Prostate gland (tissue), 2 donors: ENCODE data around the gene VILL. TPM values are rescaled to one million over a fixed set of nuclear protein-coding genes. Genes with fewer than 3 reads are reported as not detected.
A peak's percentile ranks its signal among the peaks of the same experiment; 100 is the strongest.
"Not testable (repeated sequence)": the region's sequence is repeated elsewhere in the genome, so short reads cannot be mapped to it uniquely, and the experiment has no call there.

Experiments
- DNase-seq: peaks from one replicate; pipeline ENCODE4 v3.0.0-alpha.2; 2019; ENCODE audit warnings: low spot score
- H3K27ac ChIP-seq, 2 donors: fragments of 200-600 bp; sonication (generic); 2 replicates each; pipeline ENCODE4 v1.5.1; 2017 to 2019
- H3K27me3 ChIP-seq: fragments of 200-600 bp; sonication (generic); replicated peaks from 2 replicates; pipeline ENCODE4 v1.5.1; 2019; ENCODE audit not compliant: insufficient read depth
- H3K36me3 ChIP-seq, 2 donors: fragments of 200-600 bp; sonication (generic); 1 replicate in 1 of 2; 2 replicates in 1 of 2; pipeline versions ENCODE4 v1.5.1 to v1.8.1; 2017 to 2019
- H3K4me1 ChIP-seq: fragments of 200-600 bp; sonication (generic); replicated peaks from 2 replicates; pipeline ENCODE4 v1.5.1; 2019
- H3K4me3 ChIP-seq, 2 donors: fragments of 200-600 bp; sonication (generic); 2 replicates each; pipeline ENCODE4 v1.5.1; 2017 to 2019
- H3K9me3 ChIP-seq: fragments of 200-600 bp; sonication (generic); 2 replicates; pipeline ENCODE4 v1.5.1; 2017
- CTCF ChIP-seq, 4 experiments: fragments of 200-600 bp in 2 of 4; fragments of 450-650 bp in 2 of 4; sonication (generic) in 2 of 4; IDR thresholded peaks; 1 replicate in 3 of 4; 2 replicates in 1 of 4; pipeline ENCODE4 v1.5.1; 2016 to 2019; ENCODE audit warnings: antibody characterized with exemption in 4 of 4, mild to moderate bottlenecking in 2 of 4, moderate library complexity in 2 of 4
- POLR2A ChIP-seq: fragments of 450-650 bp; IDR thresholded peaks from one replicate; pipeline ENCODE4 v1.6.1; 2016; ENCODE audit warnings: antibody characterized with exemption, mild to moderate bottlenecking
- POLR2AphosphoS5 ChIP-seq: sonication (generic); formaldehyde crosslinking; IDR thresholded peaks from one replicate; pipeline ENCODE4 v1.6.1; 2017; ENCODE audit warnings: antibody characterized with exemption
- WGBS: methylation state at CpG from one replicate; pipeline ENCODE4 v1.1.5; 2018; 5-methylcytosine and 5-hydroxymethylcytosine counted together
- intact Hi-C: fragments of 100-400 bp; cut with DNase I; formaldehyde crosslinking; loops from one replicate; pipeline ENCODE4 v1.14.2; 2022
- microRNA-seq: library from miRNA; unstranded; fragments of <30 nt; microRNA quantifications from one replicate; pipeline ENCODE4, GENCODE V29; 2016
- small RNA-seq, 2 donors: library from RNA; depleted of rRNA; stranded (forward); fragments of <200 nt; gene quantifications; one replicate each; pipeline ENCODE3, GENCODE V24; 2016
- total RNA-seq, 2 donors: library from RNA; depleted of rRNA; stranded (reverse); fragments of >200 nt; gene quantifications; one replicate each; pipeline ENCODE4 v1.1.0, GENCODE V29; 2016

Gene VILL
- total RNA-seq, 2 donors from 2014 or later, result 29.1 to 29.3 TPM

- Histone ChIP-seq H3K27me3 (no peaks in the 10 kb centered on the region), H3K36me3 (no peaks in the 10 kb centered on the region), H3K9me3 (no peaks in the 10 kb centered on the region), H3K4me3 (no peak overlapping the region), H3K4me1 (no peaks in the 10 kb centered on the region), H3K27ac (no peak overlapping the region)
- TF ChIP-seq POLR2A (no peak), POLR2AphosphoS5 (no peak), CTCF (IDR thresholded peaks at IDR 0.05) (no peak)
- intact Hi-C loops, result no loop called here
- WGBS, result 76% methylated on average over 4 of the region's 4 CpGs
- DNase-seq, result no peak
These were observed 59.0 kb downstream of the VILL start for GRCh38 chr3:38049358-38050126.

- Histone ChIP-seq H3K9me3 (no peaks in the 10 kb centered on the region), H3K36me3 (no peaks in the 10 kb centered on the region), H3K27ac (no peak overlapping the region), H3K4me3 (no peak overlapping the region), H3K27me3 (no peaks in the 10 kb centered on the region), H3K4me1 (no peaks in the 10 kb centered on the region)
- TF ChIP-seq POLR2A (no peak), POLR2AphosphoS5 (no peak), CTCF (IDR thresholded peaks at IDR 0.05) (no peak)
- WGBS, result 85% methylated on average over 13 of the region's 13 CpGs
- DNase-seq, result no peak
- intact Hi-C loops, result no loop called here
These were observed 60.5 kb downstream of the VILL start for GRCh38 chr3:38051131-38051530.

- H3K4me3 ChIP-seq, H3K36me3 ChIP-seq, H3K4me1 ChIP-seq, intact Hi-C loops, H3K9me3 ChIP-seq, DNase-seq, H3K27ac ChIP-seq, H3K27me3 ChIP-seq: not testable (repeated sequence)
- 99% methylated on average over 11 of the region's 32 CpGs for WGBS
These were observed 62.7 kb downstream of the VILL start for GRCh38 chr3:38053286-38053685.

GRCh38 chr3:38053813-38054498, 63.4 kb downstream of the VILL start:
- H3K9me3 ChIP-seq, H3K36me3 ChIP-seq, intact Hi-C loops, H3K4me1 ChIP-seq, H3K27ac ChIP-seq, H3K4me3 ChIP-seq, DNase-seq, H3K27me3 ChIP-seq: not testable (repeated sequence)
- 86% methylated on average over 9 of the region's 9 CpGs for WGBS

- Histone ChIP-seq H3K9me3 (no peaks in the 10 kb centered on the region), H3K4me3 (no peak overlapping the region), H3K36me3 (no peaks in the 10 kb centered on the region), H3K4me1 (no peaks in the 10 kb centered on the region), H3K27ac (no peak overlapping the region), H3K27me3 (no peaks in the 10 kb centered on the region)
- intact Hi-C loops, result no loop called here
- 82% methylated on average over 3 of the region's 3 CpGs for WGBS
- DNase-seq, result no peak
- no peak for TF ChIP-seq POLR2AphosphoS5
- no peak for TF ChIP-seq POLR2A
- no peak for TF ChIP-seq CTCF (IDR thresholded peaks at IDR 0.05)
These were observed 64.0 kb downstream of the VILL start for GRCh38 chr3:38054499-38055001.

Small RNA genes within 50 kb of the gene (microRNA-seq; reads per million reads assigned to microRNA genes)
- gene MIR26A1, result 12.2 reads per million, percentile 54 among the genes with 10 or more reads in this experiment

Small RNA genes within 50 kb of the gene (small RNA-seq; reads per million reads assigned to genes)
- gene MIR26A1, result 4.5 to 4.7 reads per million in 2 donors
- 0 reads per million in 2 donors for gene RF00019

Other genes starting within 250 kb of the VILL start
- gene CTDSPL, start 128.9 kb upstream of the VILL start, total RNA-seq, result 10 to 100 TPM; 59.3 to 60.3 TPM
- 100 to 1,000 TPM in 1 of 2 donors, 10 to 100 TPM in 1; 29.7 to 176 TPM for gene PLCD1, start 38.9 kb downstream of the VILL start, total RNA-seq
- 10 to 100 TPM in 1 of 2 donors, under 1 TPM in 1; 0.32 to 13.1 TPM for gene DLEC1, start 48.4 kb downstream of the VILL start, total RNA-seq
- gene ACAA1, start 146.3 kb downstream of the VILL start, total RNA-seq, result 100 to 1,000 TPM in 1 of 2 donors, 10 to 100 TPM in 1; 89.8 to 112 TPM
- gene MYD88, start 147.9 kb downstream of the VILL start, total RNA-seq, result 10 to 100 TPM; 21.4 to 30.8 TPM
- gene OXSR1, start 174.8 kb downstream of the VILL start, total RNA-seq, result 10 to 100 TPM; 21.2 to 32.7 TPM